ENCODE results near the gene TBC1D5. TPM values are rescaled to one million over a fixed set of nuclear protein-coding genes. Genes with fewer than 3 reads are reported as not detected.
A peak's percentile ranks its signal among the peaks of the same experiment; 100 is the strongest.

Gene TBC1D5
- polyA plus RNA-seq, 1 experiment, result 44.6 TPM

DNA sequence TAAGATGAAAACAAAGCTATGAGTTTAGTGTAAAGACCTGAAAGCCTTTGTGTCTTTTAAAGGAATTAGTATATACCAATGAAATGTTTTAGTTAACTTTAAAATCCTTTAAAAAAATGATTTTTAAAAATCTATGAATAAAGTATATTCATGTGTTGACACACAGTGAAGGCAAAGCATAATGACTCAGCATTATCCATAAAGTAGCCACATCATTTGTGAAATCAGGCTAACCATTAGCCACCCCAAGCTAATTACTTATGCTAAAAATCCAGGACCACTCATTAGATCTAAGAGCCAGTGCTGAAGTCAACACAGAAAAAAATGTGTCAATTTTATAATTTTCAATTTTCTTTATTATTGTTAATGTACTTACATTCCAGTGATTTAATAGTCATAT is 310.2 kb downstream of the TBC1D5 start:
- no peak overlapping the region for H3K4me3 ChIP-seq (ENCODE audit: low read depth, low read length)
- H3K27me3 ChIP-seq (ENCODE audit: control insufficient read depth, insufficient read depth, low read length), result no peaks in the 10 kb centered on the region
- TF ChIP-seq, protein P1, sequence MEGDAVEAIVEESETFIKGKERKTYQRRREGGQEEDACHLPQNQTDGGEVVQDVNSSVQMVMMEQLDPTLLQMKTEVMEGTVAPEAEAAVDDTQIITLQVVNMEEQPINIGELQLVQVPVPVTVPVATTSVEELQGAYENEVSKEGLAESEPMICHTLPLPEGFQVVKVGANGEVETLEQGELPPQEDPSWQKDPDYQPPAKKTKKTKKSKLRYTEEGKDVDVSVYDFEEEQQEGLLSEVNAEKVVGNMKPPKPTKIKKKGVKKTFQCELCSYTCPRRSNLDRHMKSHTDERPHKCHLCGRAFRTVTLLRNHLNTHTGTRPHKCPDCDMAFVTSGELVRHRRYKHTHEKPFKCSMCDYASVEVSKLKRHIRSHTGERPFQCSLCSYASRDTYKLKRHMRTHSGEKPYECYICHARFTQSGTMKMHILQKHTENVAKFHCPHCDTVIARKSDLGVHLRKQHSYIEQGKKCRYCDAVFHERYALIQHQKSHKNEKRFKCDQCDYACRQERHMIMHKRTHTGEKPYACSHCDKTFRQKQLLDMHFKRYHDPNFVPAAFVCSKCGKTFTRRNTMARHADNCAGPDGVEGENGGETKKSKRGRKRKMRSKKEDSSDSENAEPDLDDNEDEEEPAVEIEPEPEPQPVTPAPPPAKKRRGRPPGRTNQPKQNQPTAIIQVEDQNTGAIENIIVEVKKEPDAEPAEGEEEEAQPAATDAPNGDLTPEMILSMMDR (IDR thresholded peaks at IDR 0.05; ENCODE audit: low read depth, low read length), result no peak
- no peaks in the 10 kb centered on the region for H3K9me3 ChIP-seq (ENCODE audit: control insufficient read depth, insufficient read depth, low read length)
- H3K27ac ChIP-seq (ENCODE audit: low read depth, low read length), result no peak overlapping the region
- ChIA-PET CTCF (interaction anchor here (1.1 to 6.1 kb wide), 4 partner anchors 19 to 831 kb away, joined by 3 to 95 read pairs (median 6); no protein-coding TSS in a partner anchor), POLR2A (interaction anchor here (0.6 kb wide), 1 partner anchor 114 kb away, joined by 6 read pairs; no protein-coding TSS in a partner anchor)
- no peak for DNase-seq (ENCODE audit: low read depth, low spot score)

DNA sequence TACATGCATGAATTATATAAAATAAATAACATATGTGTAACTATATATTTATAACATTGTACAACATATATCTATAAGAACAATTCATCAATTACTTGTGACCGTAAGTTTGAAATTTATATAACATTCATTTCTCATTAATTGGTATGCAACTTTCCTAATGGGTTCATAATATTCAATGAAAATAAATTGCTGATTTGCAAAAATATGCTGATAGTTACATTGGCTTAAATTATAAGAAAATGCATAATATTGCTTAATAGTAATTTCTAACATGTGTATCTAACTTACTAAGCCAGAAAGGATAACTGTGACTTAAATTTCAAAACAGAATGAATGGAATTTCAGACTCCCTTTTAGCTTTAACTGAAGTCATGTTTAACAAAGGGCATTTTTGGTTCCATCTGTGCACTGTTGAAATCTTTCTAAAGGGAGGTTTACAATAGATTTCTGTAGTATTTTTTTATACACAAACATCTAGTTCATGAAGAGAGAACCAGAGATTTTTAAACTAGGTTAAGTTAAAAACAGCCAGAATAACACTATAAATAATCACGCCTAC is 310.9 kb downstream of the TBC1D5 start:
- no peak overlapping the region for H3K27ac ChIP-seq (ENCODE audit: low read depth, low read length)
- TF ChIP-seq, protein P1 (IDR thresholded peaks at IDR 0.05; ENCODE audit: low read depth, low read length), result no peak
- H3K4me3 ChIP-seq (ENCODE audit: low read depth, low read length), result no peak overlapping the region
- ChIA-PET POLR2A (interaction anchor here (0.6 kb wide), 1 partner anchor 115 kb away, joined by 6 read pairs; no protein-coding TSS in a partner anchor), CTCF (interaction anchor here (1.1 to 6.1 kb wide), 4 partner anchors 18 to 831 kb away, joined by 3 to 95 read pairs (median 6); no protein-coding TSS in a partner anchor)
- peak; percentile 10 for DNase-seq (ENCODE audit: low read depth, low spot score)
- H3K9me3 ChIP-seq (ENCODE audit: control insufficient read depth, insufficient read depth, low read length), result no peaks in the 10 kb centered on the region
- no peaks in the 10 kb centered on the region for H3K27me3 ChIP-seq (ENCODE audit: control insufficient read depth, insufficient read depth, low read length)

DNA sequence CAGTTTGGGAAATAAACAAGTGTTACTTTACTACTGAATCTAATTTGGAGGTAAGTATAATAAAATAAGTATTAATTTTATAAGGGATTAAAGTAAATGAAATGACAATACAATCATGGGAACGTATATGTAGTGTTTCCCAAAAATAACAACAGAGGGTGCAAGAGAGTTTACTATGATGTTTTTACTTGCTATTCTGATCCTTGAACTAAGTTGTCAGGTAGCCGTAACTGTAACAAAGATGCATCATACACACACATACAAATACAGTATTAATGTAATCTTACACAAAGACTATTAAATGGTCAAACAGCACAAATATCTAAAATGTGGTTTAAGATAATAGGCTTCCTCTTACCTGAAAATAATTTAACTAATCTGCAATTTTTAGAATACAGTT is 311.4 kb downstream of the TBC1D5 start:
- peak; percentile 3 for DNase-seq (ENCODE audit: low read depth, low spot score)

DNA sequence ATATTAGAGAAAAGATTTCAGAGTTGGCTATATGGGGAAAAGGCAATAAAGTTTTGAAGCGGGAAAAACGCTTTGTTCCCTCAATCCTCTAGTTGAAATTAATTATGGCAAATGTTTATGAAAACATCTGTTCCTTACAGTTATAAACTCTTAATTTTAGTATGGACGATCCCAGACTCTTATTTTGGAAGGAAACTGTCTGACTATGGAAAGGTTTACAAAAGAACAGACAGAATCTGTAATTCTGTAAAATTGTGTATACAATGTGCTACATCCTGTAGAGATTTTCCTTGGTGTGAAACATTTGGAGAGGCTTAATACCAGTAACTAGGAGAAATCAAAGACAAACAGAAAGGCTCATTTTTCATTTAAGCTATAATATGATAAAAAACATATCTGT is 311.8 kb downstream of the TBC1D5 start:
- no peak for DNase-seq (ENCODE audit: low read depth, low spot score)
- Histone ChIP-seq H3K27me3 (ENCODE audit: control insufficient read depth, insufficient read depth, low read length) (no peaks in the 10 kb centered on the region), H3K4me3 (ENCODE audit: low read depth, low read length) (no peak overlapping the region), H3K9me3 (ENCODE audit: control insufficient read depth, insufficient read depth, low read length) (no peaks in the 10 kb centered on the region), H3K27ac (ENCODE audit: low read depth, low read length) (no peak overlapping the region)
- POLR2A ChIA-PET, result no interaction called here
- CTCF ChIA-PET, result interaction anchor here (0.8 to 6.1 kb wide), 10 partner anchors 9 to 413 kb away, joined by 3 to 95 read pairs (median 4); no protein-coding TSS in a partner anchor
- TF ChIP-seq, protein P1 (IDR thresholded peaks at IDR 0.05; ENCODE audit: low read depth, low read length), result no peak

More for the DNA sequence above, 311.4 kb downstream of the TBC1D5 start:
- H3K27me3 ChIP-seq (ENCODE audit: control insufficient read depth, insufficient read depth, low read length), result no peaks in the 10 kb centered on the region
- TF ChIP-seq, protein P1 (IDR thresholded peaks at IDR 0.05; ENCODE audit: low read depth, low read length), result peak; percentile 51
- ChIA-PET CTCF (interaction anchor here (0.8 to 6.1 kb wide), 9 partner anchors 9 to 413 kb away, joined by 3 to 95 read pairs (median 4); no protein-coding TSS in a partner anchor), POLR2A (no interaction called here)
- H3K4me3 ChIP-seq (ENCODE audit: low read depth, low read length), result no peak overlapping the region
- H3K27ac ChIP-seq (ENCODE audit: low read depth, low read length), result no peak overlapping the region
- no peaks in the 10 kb centered on the region for H3K9me3 ChIP-seq (ENCODE audit: control insufficient read depth, insufficient read depth, low read length)

DNA sequence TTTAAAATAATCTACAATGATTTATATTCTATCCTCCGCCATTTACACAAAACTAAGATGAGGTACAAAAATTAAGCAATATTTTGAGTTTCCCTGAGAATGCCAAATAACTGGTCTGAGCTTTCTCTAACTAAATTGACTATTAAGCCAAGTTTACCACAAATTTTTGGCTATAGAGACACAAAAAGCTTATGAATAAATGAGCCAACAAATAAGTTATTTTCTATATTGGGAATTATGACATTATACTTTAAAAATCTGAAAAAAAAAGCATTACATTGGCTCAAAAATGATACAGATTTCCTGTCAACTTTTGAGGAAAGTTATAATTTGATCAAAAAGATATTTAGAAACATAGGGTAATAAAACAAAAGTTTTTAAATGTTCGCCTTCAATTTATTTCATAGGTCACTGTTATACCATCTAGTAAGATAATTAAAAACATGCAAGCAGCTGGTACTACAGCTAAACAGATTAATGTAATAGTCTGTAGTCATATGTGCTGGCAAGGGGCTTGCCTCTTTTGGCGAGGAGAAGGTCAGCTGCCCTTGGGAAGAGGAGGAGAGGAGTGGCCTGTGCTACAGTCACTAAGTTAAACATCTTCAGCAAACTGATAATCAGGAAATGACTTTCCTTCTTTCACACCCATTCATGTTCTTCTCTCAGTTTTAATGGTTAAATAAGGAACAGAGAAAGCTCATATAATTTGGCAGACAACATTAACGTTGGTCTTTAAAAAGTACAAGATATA is 318.5 kb downstream of the TBC1D5 start:
- no peak for DNase-seq (ENCODE audit: low read depth, low spot score)
- CTCF ChIA-PET, result interaction anchor here (0.6 to 6.8 kb wide), 5 partner anchors 10 to 418 kb away, joined by 3 to 60 read pairs (median 3); no protein-coding TSS in a partner anchor
- TF ChIP-seq, protein P1 (IDR thresholded peaks at IDR 0.05; ENCODE audit: low read depth, low read length), result no peak

More for the DNA sequence above, 318.5 kb downstream of the TBC1D5 start:
- POLR2A ChIA-PET, result no interaction called here
- Histone ChIP-seq H3K27ac (ENCODE audit: low read depth, low read length) (no peak overlapping the region), H3K4me3 (ENCODE audit: low read depth, low read length) (no peak overlapping the region), H3K27me3 (ENCODE audit: control insufficient read depth, insufficient read depth, low read length) (no peaks in the 10 kb centered on the region), H3K9me3 (ENCODE audit: control insufficient read depth, insufficient read depth, low read length) (no peaks in the 10 kb centered on the region)

All from AG04450 (cell line).